ENCODE results near the gene SNCAIP.

The SNCAIP gene

GRCh38 chr5:122287101-122287500 lies 24.9 kb upstream of the SNCAIP start:
- no peak overlapping the region for H3K4me3 ChIP-seq (ENCODE audit: low read depth, low read length)
- TF ChIP-seq CTCF (IDR thresholded peaks at IDR 0.05; ENCODE audit: low read depth, low read length), result no peak

- no peak overlapping the region for H3K4me3 ChIP-seq (ENCODE audit: low read depth, low read length)
- no peak for TF ChIP-seq CTCF (IDR thresholded peaks at IDR 0.05; ENCODE audit: low read depth, low read length)
Observed at GRCh38 chr5:122291000-122291901, 20.8 kb upstream of the SNCAIP start.

- no peak for TF ChIP-seq CTCF (IDR thresholded peaks at IDR 0.05; ENCODE audit: low read depth, low read length)
- H3K4me3 ChIP-seq (ENCODE audit: low read depth, low read length), result no peak overlapping the region
Observed at GRCh38 chr5:122292332-122292731, 19.7 kb upstream of the SNCAIP start.

- no peak for TF ChIP-seq CTCF (IDR thresholded peaks at IDR 0.05; ENCODE audit: low read depth, low read length)
- H3K4me3 ChIP-seq (ENCODE audit: low read depth, low read length), result no peak overlapping the region
Observed at GRCh38 chr5:122295138-122295537, 16.9 kb upstream of the SNCAIP start.

GRCh38 chr5:122296871-122297270 lies 15.2 kb upstream of the SNCAIP start:
- no peak overlapping the region for H3K4me3 ChIP-seq (ENCODE audit: low read depth, low read length)
- TF ChIP-seq CTCF (IDR thresholded peaks at IDR 0.05; ENCODE audit: low read depth, low read length), result no peak

- H3K4me3 ChIP-seq (ENCODE audit: low read depth, low read length), result no peak overlapping the region
- no peak for TF ChIP-seq CTCF (IDR thresholded peaks at IDR 0.05; ENCODE audit: low read depth, low read length)
Observed at GRCh38 chr5:122297587-122298298, 14.3 kb upstream of the SNCAIP start.

GRCh38 chr5:122300374-122300773 lies 11.7 kb upstream of the SNCAIP start:
- H3K4me3 ChIP-seq (ENCODE audit: low read depth, low read length), result no peak overlapping the region
- no peak for TF ChIP-seq CTCF (IDR thresholded peaks at IDR 0.05; ENCODE audit: low read depth, low read length)

Measured in WI38 (cell line).